Neutrophil (primary cell): ENCODE measurements around the gene SGK1.

Source experiments
- H3K27ac ChIP-seq: fragments of 200-600 bp; sonication (generic); 2 replicates; pipeline ENCODE4 v1.5.1; 2016; ENCODE audit warnings: mild to moderate bottlenecking, moderate library complexity
- H3K27me3 ChIP-seq: fragments of 200-600 bp; sonication (generic); 2 replicates; pipeline ENCODE4 v1.6.0; 2016; ENCODE audit warnings: mild to moderate bottlenecking
- H3K36me3 ChIP-seq: fragments of 200-600 bp; sonication (generic); 2 replicates; pipeline ENCODE4 v1.5.1; 2017
- H3K4me1 ChIP-seq, 2 experiments: fragments of 200-600 bp in 1 of 2; sonication (generic) in 1 of 2; 1 replicate in 1 of 2; 2 replicates in 1 of 2; pipeline versions ENCODE4 v1.5.1 to v1.6.1; 2013 to 2016; ENCODE audit warnings: low read depth in 1 of 2, low read length in 1 of 2, mild to moderate bottlenecking in 1 of 2, moderate library complexity in 1 of 2; ENCODE audit not compliant: control insufficient read depth in 1 of 2, insufficient read depth in 1 of 2
- H3K4me3 ChIP-seq, 2 experiments: fragments of 200-600 bp in 1 of 2; sonication (generic) in 1 of 2; 1 replicate in 1 of 2; 2 replicates in 1 of 2; pipeline ENCODE4 v1.5.1; 2013 to 2016; ENCODE audit warnings: low read depth in 1 of 2, low read length in 1 of 2, mild to moderate bottlenecking in 1 of 2, moderate library complexity in 1 of 2
- H3K9me3 ChIP-seq: fragments of 200-600 bp; sonication (generic); 2 replicates; pipeline ENCODE4 v1.5.1; 2016
- CTCF ChIP-seq: fragments of 200-600 bp; sonication (generic); IDR thresholded peaks from 2 replicates; pipeline ENCODE4 v1.5.1; 2016; ENCODE audit warnings: antibody characterized with exemption

The SGK1 gene

GRCh38 chr6:134233180-134233955 lies 84.5 kb downstream of the SGK1 start:
- H3K4me3 ChIP-seq, result no peak overlapping the region
- H3K9me3 ChIP-seq, result no peaks in the 10 kb centered on the region
- H3K4me1 ChIP-seq, result peaks cover 78 to 84% of the 10 kb centered on the region in 2 experiments
- no peaks in the 10 kb centered on the region for H3K36me3 ChIP-seq
- H3K27ac ChIP-seq, result peak overlapping the region; percentile 97
- TF ChIP-seq CTCF, result no peak
- H3K27me3 ChIP-seq, result no peaks in the 10 kb centered on the region

GRCh38 chr6:134230940-134231339 lies 87.0 kb downstream of the SGK1 start:
- H3K4me1 ChIP-seq, result peaks cover 89 to 90% of the 10 kb centered on the region in 2 experiments
- TF ChIP-seq CTCF, result no peak
- H3K9me3 ChIP-seq, result no peaks in the 10 kb centered on the region
- H3K36me3 ChIP-seq, result no peaks in the 10 kb centered on the region
- H3K4me3 ChIP-seq, result peak overlapping the region; percentile 8 to 79
- peak overlapping the region; percentile 97 for H3K27ac ChIP-seq
- no peaks in the 10 kb centered on the region for H3K27me3 ChIP-seq

GRCh38 chr6:134230087-134230700 lies 87.7 kb downstream of the SGK1 start:
- no peaks in the 10 kb centered on the region for H3K9me3 ChIP-seq
- H3K4me3 ChIP-seq, result peak overlapping the region; percentile 79 to 80
- H3K4me1 ChIP-seq, result peaks cover 89 to 90% of the 10 kb centered on the region in 2 experiments
- TF ChIP-seq CTCF, result peak; percentile 38
- peak overlapping the region; percentile 97 for H3K27ac ChIP-seq
- H3K36me3 ChIP-seq, result no peaks in the 10 kb centered on the region
- no peaks in the 10 kb centered on the region for H3K27me3 ChIP-seq

GRCh38 chr6:134229520-134229919 lies 88.4 kb downstream of the SGK1 start:
- H3K9me3 ChIP-seq, result no peaks in the 10 kb centered on the region
- peak overlapping the region; percentile 97 for H3K27ac ChIP-seq
- TF ChIP-seq CTCF, result no peak
- no peaks in the 10 kb centered on the region for H3K36me3 ChIP-seq
- no peaks in the 10 kb centered on the region for H3K27me3 ChIP-seq
- H3K4me3 ChIP-seq, result peak overlapping the region; percentile 79 to 80
- peaks cover 82 to 86% of the 10 kb centered on the region in 2 experiments for H3K4me1 ChIP-seq

- H3K36me3 ChIP-seq, result peaks cover 19% of the 10 kb centered on the region
- no peaks in the 10 kb centered on the region for H3K27me3 ChIP-seq
- no peaks in the 10 kb centered on the region for H3K9me3 ChIP-seq
- no peak overlapping the region for H3K27ac ChIP-seq
- H3K4me3 ChIP-seq, result no peak overlapping the region
- H3K4me1 ChIP-seq, result peaks cover 28 to 40% of the 10 kb centered on the region in 2 experiments
- no peak for TF ChIP-seq CTCF
Measured at GRCh38 chr6:134223796-134224420, 94.0 kb downstream of the SGK1 start.
